GM19468 (cell line): ENCODE data around the gene ABL1.
"Not testable (repeated sequence)": the region's sequence is repeated elsewhere in the genome, so short reads cannot be mapped to it uniquely, and the experiment has no call there.

Source experiments
- ATAC-seq: cut with Tn5 transposase; IDR thresholded peaks from one replicate; pipeline ENCODE4 v1.9.1; 2021; ENCODE audit warnings: mild to moderate bottlenecking, moderate library complexity, moderate number of reproducible peaks; ENCODE audit not compliant: unreplicated experiment; ENCODE audit errors: extremely low read depth

The ABL1 gene

GRCh38 chr9:130900701-130901497, 65.8 kb downstream of the ABL1 start:
- no peak for ATAC-seq

- ATAC-seq, result no peak
These were observed 66.6 kb downstream of the ABL1 start for GRCh38 chr9:130901498-130902203.

GRCh38 chr9:130902204-130903185, 67.4 kb downstream of the ABL1 start:
- no peak for ATAC-seq

GRCh38 chr9:130903194-130904069, 68.4 kb downstream of the ABL1 start:
- no peak for ATAC-seq

- no peak for ATAC-seq
These were observed 69.3 kb downstream of the ABL1 start for GRCh38 chr9:130904070-130905044.

- no peak for ATAC-seq
These were observed 70.3 kb downstream of the ABL1 start for GRCh38 chr9:130905125-130905901.

GRCh38 chr9:130905902-130906734, 71.1 kb downstream of the ABL1 start:
- no peak for ATAC-seq

GRCh38 chr9:130906735-130907416, 71.8 kb downstream of the ABL1 start:
- no peak for ATAC-seq

GRCh38 chr9:130908146-130908877, 73.3 kb downstream of the ABL1 start:
- no peak for ATAC-seq

GRCh38 chr9:130908878-130909355, 73.9 kb downstream of the ABL1 start:
- ATAC-seq, result no peak

- ATAC-seq, result not testable (repeated sequence)
These were observed 75.0 kb downstream of the ABL1 start for GRCh38 chr9:130910041-130910440.

GRCh38 chr9:130910670-130911069, 75.6 kb downstream of the ABL1 start:
- not testable (repeated sequence) for ATAC-seq

- ATAC-seq, result no peak
These were observed 76.4 kb downstream of the ABL1 start for GRCh38 chr9:130911254-130912049.

GRCh38 chr9:130912932-130913598, 78.0 kb downstream of the ABL1 start:
- ATAC-seq, result no peak
